ENCODE results near the gene SYCP2L.

Gene SYCP2L

GRCh38 chr6:11009353-11009752 lies 122.5 kb downstream of the SYCP2L start:
- no peak overlapping the region for H3K4me3 ChIP-seq (replicated peaks; ENCODE audit: insufficient read depth, low read length)

GRCh38 chr6:11011787-11012234 lies 125.0 kb downstream of the SYCP2L start:
- H3K4me3 ChIP-seq (replicated peaks; ENCODE audit: insufficient read depth, low read length), result no peak overlapping the region
- H3K27ac ChIP-seq (replicated peaks), result no peak overlapping the region

More at GRCh38 chr6:11009353-11009752, 122.5 kb downstream of the SYCP2L start:
- no peak overlapping the region for H3K27ac ChIP-seq (replicated peaks)
- peaks cover 2% of the 10 kb centered on the region for H3K27me3 ChIP-seq (ENCODE audit: insufficient read depth, poor library complexity, severe bottlenecking)
- no peak for DNase-seq (ENCODE audit: low read depth in 1 of 2, low spot score in 1 of 2)
- TF ChIP-seq POLR2AphosphoS5 (IDR thresholded peaks at IDR 0.05; ENCODE audit: low read depth) (no peak), GABPA (IDR thresholded peaks at IDR 0.05; ENCODE audit: low read depth) (no peak)

GRCh38 chr6:11012295-11012754 lies 125.5 kb downstream of the SYCP2L start:
- no peak overlapping the region for H3K27ac ChIP-seq (replicated peaks)
- TF ChIP-seq REST (IDR thresholded peaks at IDR 0.05; ENCODE audit: insufficient replicate concordance, low read depth) (no peak), POLR2AphosphoS5 (IDR thresholded peaks at IDR 0.05; ENCODE audit: low read depth) (no peak), SPI1 (IDR thresholded peaks at IDR 0.05; ENCODE audit: borderline replicate concordance, low read depth) (no peak), CTCF (IDR thresholded peaks at IDR 0.05; ENCODE audit: insufficient read depth, low read length) (no peak), GABPA (IDR thresholded peaks at IDR 0.05; ENCODE audit: low read depth) (no peak)

More at GRCh38 chr6:11011787-11012234, 125.0 kb downstream of the SYCP2L start:
- TF ChIP-seq POLR2AphosphoS5 (IDR thresholded peaks at IDR 0.05; ENCODE audit: low read depth) (no peak), CTCF (IDR thresholded peaks at IDR 0.05; ENCODE audit: insufficient read depth, low read length) (no peak), GABPA (IDR thresholded peaks at IDR 0.05; ENCODE audit: low read depth) (no peak), REST (IDR thresholded peaks at IDR 0.05; ENCODE audit: insufficient replicate concordance, low read depth) (no peak)
- H3K27me3 ChIP-seq (ENCODE audit: insufficient read depth, poor library complexity, severe bottlenecking), result peaks cover 2% of the 10 kb centered on the region
- no peak for DNase-seq (ENCODE audit: low read depth in 1 of 2, low spot score in 1 of 2)

GRCh38 chr6:11012976-11013720 lies 126.3 kb downstream of the SYCP2L start:
- no peak overlapping the region for H3K27ac ChIP-seq (replicated peaks)
- H3K4me3 ChIP-seq (replicated peaks; ENCODE audit: insufficient read depth, low read length), result no peak overlapping the region
- DNase-seq (ENCODE audit: low read depth in 1 of 2, low spot score in 1 of 2), result no peak
- TF ChIP-seq CTCF (IDR thresholded peaks at IDR 0.05; ENCODE audit: insufficient read depth, low read length) (no peak), REST (IDR thresholded peaks at IDR 0.05; ENCODE audit: insufficient replicate concordance, low read depth) (no peak), SPI1 (IDR thresholded peaks at IDR 0.05; ENCODE audit: borderline replicate concordance, low read depth) (no peak), POLR2AphosphoS5 (IDR thresholded peaks at IDR 0.05; ENCODE audit: low read depth) (no peak), GABPA (IDR thresholded peaks at IDR 0.05; ENCODE audit: low read depth) (no peak)
- H3K27me3 ChIP-seq (ENCODE audit: insufficient read depth, poor library complexity, severe bottlenecking), result peaks cover 2% of the 10 kb centered on the region

More at GRCh38 chr6:11012295-11012754, 125.5 kb downstream of the SYCP2L start:
- no peak for DNase-seq (ENCODE audit: low read depth in 1 of 2, low spot score in 1 of 2)
- Histone ChIP-seq H3K27me3 (ENCODE audit: insufficient read depth, poor library complexity, severe bottlenecking) (peaks cover 2% of the 10 kb centered on the region), H3K4me3 (replicated peaks; ENCODE audit: insufficient read depth, low read length) (no peak overlapping the region)
